Tibial nerve (tissue), 4 donors: ENCODE results near the gene TMTC3.

Source experiments
- CTCF ChIP-seq, 5 experiments: fragments of 200-600 bp in 3 of 5; fragments of 450-650 bp in 2 of 5; sonication (generic) in 3 of 5; IDR thresholded peaks; one replicate each; pipeline ENCODE4 v1.5.1; 2016 to 2019; ENCODE audit warnings: antibody characterized with exemption in 5 of 5, mild to moderate bottlenecking in 3 of 5, moderate library complexity in 2 of 5
- EP300 ChIP-seq, 2 donors: sonication (generic); formaldehyde crosslinking; IDR thresholded peaks; one replicate each; pipeline ENCODE4 v1.6.1; 2017; ENCODE audit warnings: antibody characterized with exemption in 2 of 2, mild to moderate bottlenecking in 1 of 2
- POLR2A ChIP-seq, 2 donors: fragments of 450-650 bp; IDR thresholded peaks; one replicate each; pipeline ENCODE4 v1.6.1; 2017; ENCODE audit warnings: antibody characterized with exemption in 2 of 2, mild to moderate bottlenecking in 2 of 2, moderate library complexity in 2 of 2

DNA sequence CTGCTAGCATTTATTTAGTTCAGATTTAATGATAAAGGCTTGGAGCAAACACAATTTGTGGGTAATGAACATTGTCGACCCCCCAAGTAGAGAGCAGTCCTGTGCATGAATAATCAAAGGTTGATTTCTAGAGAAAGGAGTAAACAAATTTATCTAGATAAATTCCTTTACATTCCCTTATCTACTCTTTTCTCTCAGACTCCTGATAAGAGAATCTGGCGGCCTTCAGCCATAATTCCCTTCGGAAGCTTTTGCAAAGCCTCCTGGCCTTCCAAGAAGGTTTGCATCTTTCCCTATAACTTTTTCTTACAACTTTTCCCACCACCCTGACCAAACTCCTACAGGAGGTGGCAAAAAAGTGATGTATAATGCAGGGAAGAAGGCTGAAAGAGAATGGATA lies 42.1 kb downstream of the TMTC3 start:
- TF ChIP-seq CTCF (IDR thresholded peaks at IDR 0.05) = no peak
- no peak for TF ChIP-seq EP300 (IDR thresholded peaks at IDR 0.05)
- TF ChIP-seq POLR2A (IDR thresholded peaks at IDR 0.05) = no peak
